Measurements from ENCODE around the gene ANTXR1.

Gene ANTXR1

GRCh38 chr2:69298862-69299261, 285.9 kb downstream of the ANTXR1 start:
- ATAC-seq (ENCODE audit: insufficient read depth, low read depth) (no peak), DNase-seq (no peak)
- Histone ChIP-seq H3K9ac (ENCODE audit: low read depth, low read length) (no peak overlapping the region), H2AFZ (ENCODE audit: low read depth, low read length) (no peak overlapping the region), H3K9me3 (ENCODE audit: insufficient read depth, low read length, severe bottlenecking) (peaks cover 1% of the 10 kb centered on the region), H3K27me3 (ENCODE audit: insufficient read depth, low read length, poor library complexity) (no peaks in the 10 kb centered on the region), H3K79me2 (ENCODE audit: insufficient read depth, low read length) (no peaks in the 10 kb centered on the region), H4K20me1 (ENCODE audit: insufficient read depth, low read length) (no peaks in the 10 kb centered on the region), H3K4me3 (ENCODE audit: low read depth in 1 of 2, low read length in 2 of 2) (no peak overlapping the region), H3K4me1 (ENCODE audit: insufficient read depth, low read length) (no peaks in the 10 kb centered on the region), H3K4me2 (ENCODE audit: insufficient read depth, low read length) (no peak overlapping the region), H3K36me3 (ENCODE audit: insufficient read depth, low read length) (no peaks in the 10 kb centered on the region), H3K27ac (ENCODE audit: low read length) (no peak overlapping the region)
- TF ChIP-seq EZH2 (IDR thresholded peaks at IDR 0.05; ENCODE audit: borderline replicate concordance, low read depth, low read length, severe bottlenecking) (no peak), CTCF (IDR thresholded peaks at IDR 0.05; ENCODE audit: borderline replicate concordance, extremely low read depth, low read length, poor library complexity, severe bottlenecking) (no peak)

Measured in DND-41 (cell line).